Activated naive CD8-positive, alpha-beta T cell (primary cell): ENCODE data around the gene CHSY3.

Source experiments
- H3K27ac Mint-ChIP-seq: one replicate; pipeline ENCODE4 v1.8.0; 2021; ENCODE audit warnings: mixed read lengths
- H3K27me3 Mint-ChIP-seq: one replicate; pipeline ENCODE4 v1.8.0; 2021; ENCODE audit warnings: mixed read lengths
- H3K36me3 Mint-ChIP-seq: one replicate; pipeline ENCODE4 v1.8.0; 2021; ENCODE audit warnings: mixed read lengths
- H3K4me1 Mint-ChIP-seq: one replicate; pipeline ENCODE4 v1.8.0; 2021; ENCODE audit warnings: low read depth, mixed read lengths
- H3K4me3 Mint-ChIP-seq: one replicate; pipeline ENCODE4 v1.8.0; 2021; ENCODE audit warnings: mild to moderate bottlenecking, mixed read lengths
- H3K9me3 Mint-ChIP-seq: one replicate; pipeline ENCODE4 v1.8.0; 2021; ENCODE audit warnings: low read depth, mixed read lengths

The CHSY3 gene

DNA sequence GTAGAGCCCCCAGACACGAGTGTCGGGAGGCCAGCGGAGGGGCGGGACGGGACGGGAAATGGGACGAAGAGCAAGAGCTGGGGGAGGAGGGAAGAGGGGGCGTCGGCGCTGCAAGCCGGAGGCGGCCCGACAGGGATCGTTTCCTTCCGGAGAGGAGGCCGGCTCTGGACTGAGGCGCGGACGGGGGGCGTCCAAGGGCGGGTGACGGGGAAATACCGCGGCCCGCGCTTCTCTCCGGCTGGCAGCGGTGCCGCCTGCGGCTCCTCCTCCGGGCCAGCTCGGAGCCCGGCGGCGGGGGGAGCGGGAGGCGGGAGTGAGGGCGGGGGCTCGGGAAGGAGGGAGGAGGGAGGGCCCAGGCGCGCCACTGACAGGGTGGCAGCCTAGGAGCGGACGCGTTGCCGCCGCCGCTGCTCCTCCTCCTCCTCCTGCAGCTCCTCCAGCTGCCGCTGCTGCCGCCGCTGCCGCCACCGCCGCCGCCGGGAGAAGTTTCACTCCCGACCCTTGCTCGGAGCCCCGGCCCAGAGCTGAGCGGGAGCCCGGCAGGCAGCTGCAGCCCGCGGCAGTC, at the start of gene CHSY3:
CHSY3 (plus strand) TSS at position 364 of the 565 bp plus-strand sequence.
- Mint-ChIP-seq H3K9me3 (no peaks in the 10 kb centered on the region), H3K27me3 (peaks cover 33% of the 10 kb centered on the region), H3K36me3 (no peaks in the 10 kb centered on the region), H3K27ac (no peak within 1 kb of the TSS), H3K4me3 (peak within 1 kb of the TSS; percentile 88), H3K4me1 (peaks cover 17% of the 10 kb centered on the region)

DNA sequence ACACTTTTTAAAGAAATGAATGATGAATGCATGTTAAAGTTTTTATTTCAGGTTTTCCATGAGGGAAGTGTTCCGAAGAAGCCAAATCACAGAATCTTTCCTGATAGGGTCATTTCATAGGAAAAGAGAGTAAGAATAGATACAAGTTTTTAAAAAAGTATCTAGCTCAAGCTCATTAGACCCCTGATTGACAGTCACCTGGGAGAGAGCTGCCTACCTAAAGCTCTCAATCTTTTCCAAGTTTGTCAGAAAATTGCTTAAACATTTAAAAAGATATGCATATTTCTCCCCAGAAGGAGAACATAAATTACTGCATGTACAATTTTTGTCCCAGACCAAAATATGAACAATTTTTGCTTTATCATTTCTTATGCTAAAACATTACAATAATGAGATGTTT, 47.9 kb upstream of the CHSY3 start:
- H3K36me3 Mint-ChIP-seq: no peaks in the 10 kb centered on the region
- H3K27ac Mint-ChIP-seq: no peak overlapping the region
- no peaks in the 10 kb centered on the region for H3K4me1 Mint-ChIP-seq
- no peak overlapping the region for H3K4me3 Mint-ChIP-seq
- H3K9me3 Mint-ChIP-seq: no peaks in the 10 kb centered on the region
- peaks cover 12% of the 10 kb centered on the region for H3K27me3 Mint-ChIP-seq

DNA sequence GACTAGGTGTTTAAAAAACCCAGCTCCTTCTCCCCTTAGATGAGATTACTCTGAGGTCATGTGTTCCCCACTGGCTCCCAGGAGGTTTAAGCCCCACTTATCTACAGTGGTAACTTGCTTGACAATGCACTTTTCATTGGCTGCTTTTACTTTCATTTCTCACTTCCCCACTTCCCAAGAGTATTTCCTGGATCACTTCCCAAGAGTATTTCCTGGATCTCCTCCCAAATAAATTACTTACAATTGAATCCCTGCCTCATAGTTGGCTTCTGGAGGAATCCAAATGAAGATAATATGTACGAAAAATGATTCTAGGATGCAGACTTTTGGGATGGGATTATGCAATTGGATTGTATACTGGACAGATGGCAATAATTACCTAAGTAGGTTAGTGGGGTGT, 47.1 kb upstream of the CHSY3 start:
- Mint-ChIP-seq H3K4me1 (no peaks in the 10 kb centered on the region), H3K4me3 (no peak overlapping the region), H3K27ac (no peak overlapping the region), H3K36me3 (no peaks in the 10 kb centered on the region), H3K27me3 (peaks cover 12% of the 10 kb centered on the region), H3K9me3 (no peaks in the 10 kb centered on the region)

GRCh38 chr5:129858131-129858675, 46.1 kb upstream of the CHSY3 start:
- no peak overlapping the region for H3K27ac Mint-ChIP-seq
- no peak overlapping the region for H3K4me3 Mint-ChIP-seq
- no peaks in the 10 kb centered on the region for H3K9me3 Mint-ChIP-seq
- H3K4me1 Mint-ChIP-seq: no peaks in the 10 kb centered on the region
- H3K27me3 Mint-ChIP-seq: peaks cover 13% of the 10 kb centered on the region
- H3K36me3 Mint-ChIP-seq: no peaks in the 10 kb centered on the region

- no peak overlapping the region for H3K4me3 Mint-ChIP-seq
- H3K36me3 Mint-ChIP-seq: no peaks in the 10 kb centered on the region
- no peaks in the 10 kb centered on the region for H3K9me3 Mint-ChIP-seq
- H3K27ac Mint-ChIP-seq: no peak overlapping the region
- H3K4me1 Mint-ChIP-seq: no peaks in the 10 kb centered on the region
- peaks cover 5% of the 10 kb centered on the region for H3K27me3 Mint-ChIP-seq
These were observed 19.9 kb upstream of the CHSY3 start for GRCh38 chr5:129884322-129884721.

- Mint-ChIP-seq H3K27ac (no peak overlapping the region), H3K4me3 (no peak overlapping the region), H3K9me3 (no peaks in the 10 kb centered on the region)
These were observed 4.8 kb upstream of the CHSY3 start for GRCh38 chr5:129899454-129899853.

GRCh38 chr5:129902816-129903215, 1.4 kb upstream of the CHSY3 start:
- Mint-ChIP-seq H3K9me3 (no peaks in the 10 kb centered on the region), H3K4me1 (peaks cover 17% of the 10 kb centered on the region), H3K36me3 (no peaks in the 10 kb centered on the region), H3K4me3 (peak overlapping the region; percentile 17), H3K27me3 (peaks cover 31% of the 10 kb centered on the region), H3K27ac (no peak overlapping the region)

More at GRCh38 chr5:129899454-129899853, 4.8 kb upstream of the CHSY3 start:
- peaks cover 20% of the 10 kb centered on the region for H3K27me3 Mint-ChIP-seq
- no peaks in the 10 kb centered on the region for H3K36me3 Mint-ChIP-seq
- H3K4me1 Mint-ChIP-seq: peaks cover 6% of the 10 kb centered on the region

- no peak overlapping the region for H3K27ac Mint-ChIP-seq
- no peaks in the 10 kb centered on the region for H3K36me3 Mint-ChIP-seq
- peak overlapping the region; percentile 88 for H3K4me3 Mint-ChIP-seq
- H3K27me3 Mint-ChIP-seq: peaks cover 33% of the 10 kb centered on the region
- no peaks in the 10 kb centered on the region for H3K9me3 Mint-ChIP-seq
- H3K4me1 Mint-ChIP-seq: peaks cover 17% of the 10 kb centered on the region
These were observed 681 bp upstream of the CHSY3 start for GRCh38 chr5:129903466-129904101.

GRCh38 chr5:129904667-129905472, 605 bp downstream of the CHSY3 start:
- H3K36me3 Mint-ChIP-seq: no peaks in the 10 kb centered on the region
- H3K4me3 Mint-ChIP-seq: peak overlapping the region; percentile 87
- H3K9me3 Mint-ChIP-seq: no peaks in the 10 kb centered on the region
- peaks cover 17% of the 10 kb centered on the region for H3K4me1 Mint-ChIP-seq
- no peak overlapping the region for H3K27ac Mint-ChIP-seq
- peaks cover 33% of the 10 kb centered on the region for H3K27me3 Mint-ChIP-seq

- peaks cover 17% of the 10 kb centered on the region for H3K4me1 Mint-ChIP-seq
- no peaks in the 10 kb centered on the region for H3K9me3 Mint-ChIP-seq
- no peak overlapping the region for H3K27ac Mint-ChIP-seq
- H3K4me3 Mint-ChIP-seq: peak overlapping the region; percentile 87
- H3K27me3 Mint-ChIP-seq: peaks cover 33% of the 10 kb centered on the region
- no peaks in the 10 kb centered on the region for H3K36me3 Mint-ChIP-seq
These were observed 1.4 kb downstream of the CHSY3 start for GRCh38 chr5:129905473-129906176.

- Mint-ChIP-seq H3K9me3 (no peaks in the 10 kb centered on the region), H3K27ac (no peak overlapping the region), H3K4me3 (peak overlapping the region; percentile 87), H3K36me3 (no peaks in the 10 kb centered on the region), H3K27me3 (peaks cover 30% of the 10 kb centered on the region), H3K4me1 (peaks cover 17% of the 10 kb centered on the region)
These were observed 2.1 kb downstream of the CHSY3 start for GRCh38 chr5:129906177-129906887.

DNA sequence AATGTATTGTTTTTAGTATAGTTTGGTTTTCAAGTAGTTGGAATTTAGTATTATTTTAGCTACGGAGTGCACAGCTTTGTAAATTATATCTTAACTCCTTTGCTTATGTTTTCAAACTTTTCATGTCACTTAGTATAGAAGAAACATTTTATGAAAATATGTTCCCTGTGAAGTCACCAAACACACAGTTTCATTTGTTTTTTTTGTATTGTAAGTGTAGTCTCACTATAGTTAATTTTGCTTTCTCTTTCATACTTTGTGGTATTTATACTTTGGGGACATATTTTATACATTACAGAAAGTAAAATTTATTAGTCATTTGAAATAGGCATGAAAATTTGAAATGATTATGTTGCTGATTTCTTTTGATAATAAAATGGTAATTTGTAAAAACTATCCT, 5.0 kb downstream of the CHSY3 start:
- H3K36me3 Mint-ChIP-seq: no peaks in the 10 kb centered on the region
- H3K9me3 Mint-ChIP-seq: no peaks in the 10 kb centered on the region
- no peak overlapping the region for H3K4me3 Mint-ChIP-seq
- H3K4me1 Mint-ChIP-seq: peaks cover 11% of the 10 kb centered on the region
- no peak overlapping the region for H3K27ac Mint-ChIP-seq
- H3K27me3 Mint-ChIP-seq: peaks cover 17% of the 10 kb centered on the region

GRCh38 chr5:129912601-129913255, 8.5 kb downstream of the CHSY3 start:
- no peaks in the 10 kb centered on the region for H3K4me1 Mint-ChIP-seq

GRCh38 chr5:129915415-129915814, 11.2 kb downstream of the CHSY3 start:
- no peak overlapping the region for H3K27ac Mint-ChIP-seq
- no peak overlapping the region for H3K4me3 Mint-ChIP-seq
- peaks cover 8% of the 10 kb centered on the region for H3K27me3 Mint-ChIP-seq
- peaks cover 2% of the 10 kb centered on the region for H3K36me3 Mint-ChIP-seq
- H3K4me1 Mint-ChIP-seq: no peaks in the 10 kb centered on the region
- H3K9me3 Mint-ChIP-seq: no peaks in the 10 kb centered on the region

More at GRCh38 chr5:129912601-129913255, 8.5 kb downstream of the CHSY3 start:
- H3K36me3 Mint-ChIP-seq: no peaks in the 10 kb centered on the region
- H3K9me3 Mint-ChIP-seq: no peaks in the 10 kb centered on the region
- H3K27me3 Mint-ChIP-seq: peaks cover 14% of the 10 kb centered on the region
- no peak overlapping the region for H3K4me3 Mint-ChIP-seq
- no peak overlapping the region for H3K27ac Mint-ChIP-seq
